ENCODE results near the gene KANK4.

Gene KANK4

DNA sequence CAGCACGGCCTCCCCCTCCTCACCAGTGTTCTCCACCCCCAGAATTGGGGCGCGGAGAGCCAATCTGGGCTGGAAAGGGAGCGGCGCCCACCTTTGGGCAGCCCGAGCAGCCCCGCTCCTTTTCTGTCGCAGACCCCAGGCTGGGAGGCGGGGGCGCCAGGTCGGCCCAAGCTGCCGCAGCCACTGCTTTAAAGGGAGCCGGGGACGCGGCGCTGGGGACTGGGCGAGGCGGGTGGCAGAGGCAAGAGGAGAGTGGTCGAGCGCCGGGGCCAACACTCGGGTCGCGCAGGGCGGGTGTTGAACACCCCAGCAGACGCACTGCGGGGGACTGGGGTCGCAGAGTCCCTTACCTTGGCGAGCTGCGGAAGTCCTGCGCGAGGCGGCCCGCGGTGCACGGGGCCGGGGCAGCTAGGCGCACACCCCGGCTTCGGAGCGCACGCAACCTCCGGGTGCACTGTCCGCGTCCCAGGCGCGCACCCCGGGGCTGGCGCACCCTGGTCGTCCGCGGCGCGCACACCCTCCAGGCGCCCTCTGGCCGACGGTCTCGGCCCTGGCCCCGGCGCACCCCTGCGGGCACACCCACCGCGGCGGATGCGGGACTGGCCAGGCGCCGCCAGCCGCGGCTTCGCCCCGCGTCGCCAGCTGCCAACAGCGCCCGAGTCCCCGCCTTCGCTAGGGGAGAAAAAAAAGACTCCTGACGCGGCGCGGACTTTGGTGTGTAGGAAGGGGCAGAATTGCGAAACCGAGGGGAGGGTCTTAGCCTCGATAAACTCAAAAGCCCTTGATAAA, at the start of gene KANK4:
TSS of gene KANK4 (minus strand) at position 679 of the 789 bp plus-strand sequence. CDS start 37,870 bp downstream, outside the sequence.
- Histone ChIP-seq H3K9me3 (ENCODE audit: control insufficient read depth in 5 of 5, low read length in 5 of 5) (no peaks in the 10 kb centered on the region), H3K4me1 (ENCODE audit: control insufficient read depth in 5 of 5, insufficient read depth in 5 of 5, low read length in 5 of 5) (peaks cover 1 to 41% (median 36%) of the 10 kb centered on the region in 5 donors), H3K27ac (ENCODE audit: low read depth, low read length) (peak within 1 kb of the TSS; percentile 16), H3K27me3 (ENCODE audit: control insufficient read depth in 5 of 5, insufficient read depth in 4 of 5, low read length in 5 of 5) (peaks cover 0 to 9% (median 6%) of the 10 kb centered on the region in 5 donors), H3K36me3 (ENCODE audit: control insufficient read depth in 5 of 5, insufficient read depth in 5 of 5, low read length in 5 of 5) (no peaks in the 10 kb centered on the region), H3K9ac (ENCODE audit: low read length in 5 of 5) (peak within 1 kb of the TSS in 2 of 5 donors; percentile 46 to 70), H3K4me3 (ENCODE audit: low read depth in 1 of 5, low read length in 5 of 5) (peak within 1 kb of the TSS; percentile 56 to 81 (median 64))

- Histone ChIP-seq H3K36me3 (ENCODE audit: control insufficient read depth in 5 of 5, insufficient read depth in 5 of 5, low read length in 5 of 5) (no peaks in the 10 kb centered on the region), H3K27ac (ENCODE audit: low read depth, low read length) (no peak overlapping the region), H3K9ac (ENCODE audit: low read length in 5 of 5) (no peak overlapping the region), H3K27me3 (ENCODE audit: control insufficient read depth in 5 of 5, insufficient read depth in 4 of 5, low read length in 5 of 5) (no peaks in the 10 kb centered on the region), H3K9me3 (ENCODE audit: control insufficient read depth in 5 of 5, low read length in 5 of 5) (peaks cover 0 to 6% (median 4%) of the 10 kb centered on the region in 5 donors), H3K4me1 (ENCODE audit: control insufficient read depth in 5 of 5, insufficient read depth in 5 of 5, low read length in 5 of 5) (no peaks in the 10 kb centered on the region), H3K4me3 (ENCODE audit: low read depth in 1 of 5, low read length in 5 of 5) (no peak overlapping the region)
These were observed 49.8 kb upstream of the KANK4 start for GRCh38 chr1:62368989-62369388.

GRCh38 chr1:62367005-62367557, 47.8 kb upstream of the KANK4 start:
- Histone ChIP-seq H3K9ac (ENCODE audit: low read length in 5 of 5) (no peak overlapping the region), H3K9me3 (ENCODE audit: control insufficient read depth in 5 of 5, low read length in 5 of 5) (peaks cover 0 to 6% (median 4%) of the 10 kb centered on the region in 5 donors), H3K27me3 (ENCODE audit: control insufficient read depth in 5 of 5, insufficient read depth in 4 of 5, low read length in 5 of 5) (no peaks in the 10 kb centered on the region), H3K4me1 (ENCODE audit: control insufficient read depth in 5 of 5, insufficient read depth in 5 of 5, low read length in 5 of 5) (no peaks in the 10 kb centered on the region), H3K4me3 (ENCODE audit: low read depth in 1 of 5, low read length in 5 of 5) (no peak overlapping the region), H3K27ac (ENCODE audit: low read depth, low read length) (no peak overlapping the region), H3K36me3 (ENCODE audit: control insufficient read depth in 5 of 5, insufficient read depth in 5 of 5, low read length in 5 of 5) (no peaks in the 10 kb centered on the region)

- no peaks in the 10 kb centered on the region for H3K36me3 ChIP-seq (ENCODE audit: control insufficient read depth in 5 of 5, insufficient read depth in 5 of 5, low read length in 5 of 5)
- H3K27ac ChIP-seq (ENCODE audit: low read depth, low read length), result no peak overlapping the region
- H3K4me1 ChIP-seq (ENCODE audit: control insufficient read depth in 5 of 5, insufficient read depth in 5 of 5, low read length in 5 of 5), result no peaks in the 10 kb centered on the region
- no peak overlapping the region for H3K9ac ChIP-seq (ENCODE audit: low read length in 5 of 5)
- H3K9me3 ChIP-seq (ENCODE audit: control insufficient read depth in 5 of 5, low read length in 5 of 5), result peaks cover 0 to 6% (median 4%) of the 10 kb centered on the region in 5 donors
- H3K27me3 ChIP-seq (ENCODE audit: control insufficient read depth in 5 of 5, insufficient read depth in 4 of 5, low read length in 5 of 5), result no peaks in the 10 kb centered on the region
- H3K4me3 ChIP-seq (ENCODE audit: low read depth in 1 of 5, low read length in 5 of 5), result no peak overlapping the region
These were observed 45.5 kb upstream of the KANK4 start for GRCh38 chr1:62364721-62365120.

- Histone ChIP-seq H3K9ac (ENCODE audit: low read length in 5 of 5) (no peak overlapping the region), H3K9me3 (ENCODE audit: control insufficient read depth in 5 of 5, low read length in 5 of 5) (peaks cover 0 to 6% (median 4%) of the 10 kb centered on the region in 5 donors), H3K36me3 (ENCODE audit: control insufficient read depth in 5 of 5, insufficient read depth in 5 of 5, low read length in 5 of 5) (no peaks in the 10 kb centered on the region), H3K4me3 (ENCODE audit: low read depth in 1 of 5, low read length in 5 of 5) (no peak overlapping the region), H3K27me3 (ENCODE audit: control insufficient read depth in 5 of 5, insufficient read depth in 4 of 5, low read length in 5 of 5) (no peaks in the 10 kb centered on the region), H3K4me1 (ENCODE audit: control insufficient read depth in 5 of 5, insufficient read depth in 5 of 5, low read length in 5 of 5) (no peaks in the 10 kb centered on the region), H3K27ac (ENCODE audit: low read depth, low read length) (no peak overlapping the region)
These were observed 43.7 kb upstream of the KANK4 start for GRCh38 chr1:62362926-62363325.

DNA sequence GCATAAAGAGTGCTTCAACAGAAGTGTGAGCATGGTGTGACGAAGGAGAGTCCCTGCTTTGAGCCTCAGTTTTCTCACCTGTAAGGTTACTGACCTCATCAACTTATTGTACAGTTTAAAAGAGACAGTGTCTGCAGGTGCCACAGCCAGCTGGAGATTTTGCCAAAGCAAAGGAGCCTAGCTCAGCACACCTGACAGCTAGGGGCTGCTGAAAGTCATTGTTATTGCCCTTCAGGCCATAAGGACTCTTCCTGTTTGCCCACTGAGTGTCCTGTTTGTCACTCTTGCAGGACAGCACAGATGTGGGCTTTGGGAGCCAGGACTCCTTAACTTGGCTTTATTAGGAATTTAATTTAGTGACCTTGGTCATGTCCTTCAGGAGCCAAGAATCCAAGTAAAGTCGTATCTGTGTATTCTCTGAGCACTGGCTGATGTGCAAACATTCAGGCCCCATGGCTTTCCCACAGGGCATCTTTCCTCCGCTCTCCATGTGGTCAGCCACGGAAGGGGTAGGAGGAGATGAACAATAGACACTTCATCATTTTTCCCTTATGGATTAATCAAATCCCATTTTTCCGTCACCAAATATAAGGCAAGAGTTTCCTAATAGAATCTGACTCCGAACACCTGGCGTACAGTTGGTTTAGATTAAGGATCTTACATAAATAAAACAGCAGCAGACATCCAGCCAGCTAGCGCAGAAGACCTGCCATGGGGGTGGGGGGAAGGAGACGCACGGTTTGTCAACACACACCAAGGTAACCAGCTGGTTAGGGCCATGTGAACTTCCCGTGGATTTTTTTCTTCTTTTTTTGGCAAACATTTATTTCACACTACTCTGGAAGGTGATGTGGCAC, 43.1 kb upstream of the KANK4 start:
- Histone ChIP-seq H3K9me3 (ENCODE audit: control insufficient read depth in 5 of 5, low read length in 5 of 5) (peaks cover 0 to 5% (median 4%) of the 10 kb centered on the region in 5 donors), H3K36me3 (ENCODE audit: control insufficient read depth in 5 of 5, insufficient read depth in 5 of 5, low read length in 5 of 5) (no peaks in the 10 kb centered on the region), H3K27ac (ENCODE audit: low read depth, low read length) (no peak overlapping the region), H3K27me3 (ENCODE audit: control insufficient read depth in 5 of 5, insufficient read depth in 4 of 5, low read length in 5 of 5) (no peaks in the 10 kb centered on the region), H3K4me1 (ENCODE audit: control insufficient read depth in 5 of 5, insufficient read depth in 5 of 5, low read length in 5 of 5) (no peaks in the 10 kb centered on the region), H3K4me3 (ENCODE audit: low read depth in 1 of 5, low read length in 5 of 5) (no peak overlapping the region), H3K9ac (ENCODE audit: low read length in 5 of 5) (no peak overlapping the region)

DNA sequence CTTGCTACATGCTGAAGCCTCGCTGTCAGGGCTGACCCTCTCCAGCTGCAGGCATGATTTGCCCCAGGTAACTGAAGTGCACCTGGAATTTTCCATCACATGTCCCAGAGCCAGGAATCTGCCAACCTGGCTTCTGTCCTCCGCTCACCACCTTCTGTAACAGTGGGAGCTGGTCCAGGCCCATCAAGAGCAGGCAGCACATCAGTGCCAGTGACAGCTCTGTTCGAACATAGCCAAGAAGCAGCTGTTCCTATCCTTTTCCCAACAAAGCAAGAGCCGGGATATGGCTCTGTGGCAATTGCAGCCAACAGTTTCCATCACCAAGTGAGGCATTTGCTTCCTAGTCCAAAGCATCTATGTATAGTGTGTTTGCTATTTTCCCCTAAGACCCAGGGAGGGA, 42.2 kb upstream of the KANK4 start:
- no peaks in the 10 kb centered on the region for H3K27me3 ChIP-seq (ENCODE audit: control insufficient read depth in 5 of 5, insufficient read depth in 4 of 5, low read length in 5 of 5)
- no peaks in the 10 kb centered on the region for H3K36me3 ChIP-seq (ENCODE audit: control insufficient read depth in 5 of 5, insufficient read depth in 5 of 5, low read length in 5 of 5)
- H3K9ac ChIP-seq (ENCODE audit: low read length in 5 of 5), result no peak overlapping the region
- no peaks in the 10 kb centered on the region for H3K4me1 ChIP-seq (ENCODE audit: control insufficient read depth in 5 of 5, insufficient read depth in 5 of 5, low read length in 5 of 5)
- H3K27ac ChIP-seq (ENCODE audit: low read depth, low read length), result no peak overlapping the region
- H3K4me3 ChIP-seq (ENCODE audit: low read depth in 1 of 5, low read length in 5 of 5), result no peak overlapping the region
- H3K9me3 ChIP-seq (ENCODE audit: control insufficient read depth in 5 of 5, low read length in 5 of 5), result no peaks in the 10 kb centered on the region

- H3K9me3 ChIP-seq (ENCODE audit: control insufficient read depth in 5 of 5, low read length in 5 of 5), result no peaks in the 10 kb centered on the region
- H3K27ac ChIP-seq (ENCODE audit: low read depth, low read length), result no peak overlapping the region
- no peaks in the 10 kb centered on the region for H3K36me3 ChIP-seq (ENCODE audit: control insufficient read depth in 5 of 5, insufficient read depth in 5 of 5, low read length in 5 of 5)
- H3K4me3 ChIP-seq (ENCODE audit: low read depth in 1 of 5, low read length in 5 of 5), result no peak overlapping the region
- no peaks in the 10 kb centered on the region for H3K27me3 ChIP-seq (ENCODE audit: control insufficient read depth in 5 of 5, insufficient read depth in 4 of 5, low read length in 5 of 5)
- no peak overlapping the region for H3K9ac ChIP-seq (ENCODE audit: low read length in 5 of 5)
- H3K4me1 ChIP-seq (ENCODE audit: control insufficient read depth in 5 of 5, insufficient read depth in 5 of 5, low read length in 5 of 5), result no peaks in the 10 kb centered on the region
These were observed 39.6 kb upstream of the KANK4 start for GRCh38 chr1:62358665-62359373.

DNA sequence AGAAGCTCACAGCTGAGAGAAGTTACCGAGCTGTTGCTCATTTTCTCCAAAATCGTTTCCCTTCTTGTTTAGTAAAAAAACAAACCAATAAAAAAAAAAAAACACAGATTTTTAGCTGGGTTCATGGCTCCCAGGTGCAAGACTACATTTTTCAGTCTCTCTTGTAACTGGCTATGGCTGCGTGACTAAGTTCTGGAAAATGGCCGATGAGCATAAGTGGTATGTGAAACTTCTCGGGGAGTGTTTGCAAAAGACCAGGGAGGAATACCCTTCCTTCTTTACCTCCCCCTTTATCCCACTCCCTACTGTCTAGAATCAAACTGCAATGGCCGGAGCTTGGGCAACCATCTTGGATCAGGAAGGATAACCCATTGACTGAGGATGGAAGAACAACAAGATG, 38.7 kb upstream of the KANK4 start:
- H3K9me3 ChIP-seq (ENCODE audit: control insufficient read depth in 5 of 5, low read length in 5 of 5), result no peaks in the 10 kb centered on the region
- H3K4me3 ChIP-seq (ENCODE audit: low read depth in 1 of 5, low read length in 5 of 5), result no peak overlapping the region
- no peak overlapping the region for H3K27ac ChIP-seq (ENCODE audit: low read depth, low read length)
- no peaks in the 10 kb centered on the region for H3K4me1 ChIP-seq (ENCODE audit: control insufficient read depth in 5 of 5, insufficient read depth in 5 of 5, low read length in 5 of 5)
- no peaks in the 10 kb centered on the region for H3K36me3 ChIP-seq (ENCODE audit: control insufficient read depth in 5 of 5, insufficient read depth in 5 of 5, low read length in 5 of 5)
- H3K9ac ChIP-seq (ENCODE audit: low read length in 5 of 5), result no peak overlapping the region
- H3K27me3 ChIP-seq (ENCODE audit: control insufficient read depth in 5 of 5, insufficient read depth in 4 of 5, low read length in 5 of 5), result no peaks in the 10 kb centered on the region

All from subcutaneous abdominal adipose tissue (tissue), 5 donors.